HepG2 (cell line): Measurements from ENCODE around the gene DDX31. TPM values are rescaled to one million over a fixed set of nuclear protein-coding genes. Genes with fewer than 3 reads are reported as not detected.

Source experiments
- ATAC-seq: fragments of 200-7000 bp; cut with Tn5 transposase; 3 replicates; pipeline ENCODE4 v1.9.1; 2020; ENCODE audit warnings: mild to moderate bottlenecking, moderate library complexity
- BruUV-seq: library from RNA; stranded (reverse); fragments of 400-500 nt; replicated peaks from 2 replicates; lab custom pipeline; 2021; lab: Mats Ljungman, UMichigan
- CTCF ChIA-PET: fragments of 300-600 bp; formaldehyde crosslinking; extraction: SDS; loops from one replicate; lab custom pipeline; 2021; ENCODE audit warnings: low total read pairs, inconsistent platforms, low intra/inter-chr PET ratio; lab: Yijun Ruan, JAX
- POLR2A ChIA-PET: fragments of 350-600 bp; sonication (Branson Sonifier 250); formaldehyde crosslinking; loops from one replicate; lab custom pipeline; 2020; ENCODE audit warnings: antibody characterized with exemption, inconsistent platforms; lab: Yijun Ruan, JAX
- DNase-seq: peaks from one replicate; pipeline ENCODE4 v3.0.0-alpha.2; 2015; ENCODE audit warnings: low spot score
- FAIRE-seq: peaks from 3 replicates; lab custom pipeline; 2011; peaks lifted over from hg19 to GRCh38; lab: Jason Lieb, UNC
- H2AFZ ChIP-seq: one replicate; pipeline ENCODE4 v1.6.1; 2011; ENCODE audit warnings: low read length, inconsistent platforms
- H3K27ac ChIP-seq: fragments of 300-600 bp; 3 replicates; pipeline ENCODE4 v1.8.0; 2011; ENCODE audit warnings: mixed run types, mild to moderate bottlenecking, mixed read lengths, low read length, inconsistent platforms; ENCODE audit not compliant: insufficient read depth; ENCODE audit errors: extremely low read length
- H3K27me3 ChIP-seq, 2 experiments: fragments of 200-600 bp in 1 of 2; 2 replicates in 1 of 2; 3 replicates in 1 of 2; pipeline versions ENCODE4 v1.6.0 to v1.8.0; 2011; ENCODE audit warnings: low read length in 2 of 2, mild to moderate bottlenecking in 2 of 2, moderate library complexity in 2 of 2, inconsistent platforms in 1 of 2; ENCODE audit not compliant: insufficient read depth in 2 of 2, control insufficient read depth in 1 of 2
- H3K36me3 ChIP-seq, 2 experiments: fragments of 200-600 bp in 1 of 2; replicated peaks in 1 of 2; 2 replicates in 1 of 2; 3 replicates in 1 of 2; pipeline versions ENCODE4 v1.5.1 to v1.8.0; 2011; ENCODE audit warnings: low read length in 2 of 2, inconsistent platforms in 1 of 2; ENCODE audit not compliant: insufficient read depth in 2 of 2, control insufficient read depth in 1 of 2
- H3K4me1 ChIP-seq: 2 replicates; pipeline ENCODE4 v1.5.1; 2012; ENCODE audit warnings: low read length, inconsistent platforms; ENCODE audit not compliant: insufficient read depth
- H3K4me2 ChIP-seq: 2 replicates; pipeline ENCODE4 v1.6.0; 2011; ENCODE audit warnings: low read depth, low read length, inconsistent platforms
- H3K4me3 ChIP-seq, 3 experiments: fragments of 200-600 bp in 1 of 3; sonication (generic), shearing (Covaris generic) in 1 of 3; replicated peaks in 1 of 3; 2 replicates each; pipeline ENCODE4 v1.5.1; 2011 to 2016; ENCODE audit warnings: low read length in 3 of 3, inconsistent platforms in 2 of 3, low read depth in 2 of 3, mild to moderate bottlenecking in 2 of 3, control low read depth in 1 of 3, mixed read lengths in 1 of 3; ENCODE audit not compliant: insufficient read depth in 1 of 3
- H3K79me2 ChIP-seq: one replicate; pipeline ENCODE4 v1.6.1; 2011; ENCODE audit warnings: low read length, inconsistent platforms; ENCODE audit not compliant: insufficient read depth
- H3K9ac ChIP-seq: 2 replicates; pipeline ENCODE4 v1.6.0; 2011; ENCODE audit warnings: mild to moderate bottlenecking, low read depth, low read length, inconsistent platforms; ENCODE audit not compliant: insufficient read depth
- H3K9me3 ChIP-seq: 2 replicates; pipeline ENCODE4 v1.5.1; 2012; ENCODE audit warnings: mild to moderate bottlenecking, low read length
- H4K20me1 ChIP-seq: 2 replicates; pipeline ENCODE4 v1.6.0; 2011; ENCODE audit warnings: inconsistent platforms, mild to moderate bottlenecking, low read length, moderate library complexity; ENCODE audit not compliant: insufficient read depth
- HNF1B ChIP-seq: sonication (generic); formaldehyde crosslinking; IDR thresholded peaks from 2 replicates; pipeline ENCODE4 v1.5.1; 2020; ENCODE audit warnings: mild to moderate bottlenecking, moderate library complexity, missing genetic modification reagents
- NFE2L1 ChIP-seq: sonication (generic); formaldehyde crosslinking; IDR thresholded peaks from 2 replicates; pipeline ENCODE4 v1.4.0; 2020; ENCODE audit warnings: missing genetic modification reagents, mild to moderate bottlenecking, borderline replicate concordance
- PBX2 ChIP-seq: IDR thresholded peaks from 2 replicates; pipeline ENCODE4 v1.6.1; 2016; ENCODE audit warnings: control low read depth
- POLR2G ChIP-seq: fragments of 200-400 bp; formaldehyde crosslinking; IDR thresholded peaks from 2 replicates; pipeline ENCODE4 v1.6.1; 2018; ENCODE audit warnings: mild to moderate bottlenecking, low read depth, low read length, moderate library complexity
- PPARG ChIP-seq: conservative IDR thresholded peaks from 2 replicates; pipeline ENCODE4 v1.6.1; 2016; ENCODE audit warnings: missing biosample characterization, missing genetic modification reagents
- SKIL ChIP-seq: sonication (generic); formaldehyde crosslinking; IDR thresholded peaks from 2 replicates; pipeline ENCODE4 v1.8.0; 2022; ENCODE audit warnings: missing genetic modification reagents, mild to moderate bottlenecking, moderate library complexity, borderline replicate concordance
- ZMAT3 ChIP-seq: sonication (generic); formaldehyde crosslinking; conservative IDR thresholded peaks from 2 replicates; pipeline ENCODE4 v1.7.0; 2021; ENCODE audit warnings: missing genetic modification reagents
- ZNF207 ChIP-seq: fragments of 450-650 bp; IDR thresholded peaks from 2 replicates; pipeline ENCODE4 v1.6.1; 2016; ENCODE audit warnings: antibody characterized with exemption, borderline replicate concordance
- ZNF275 ChIP-seq: sonication (generic); formaldehyde crosslinking; IDR thresholded peaks from 2 replicates; pipeline ENCODE4 v1.8.0; 2022; ENCODE audit warnings: missing genetic modification reagents, mild to moderate bottlenecking, inconsistent platforms, borderline replicate concordance
- ZNF562 ChIP-seq: sonication (generic); formaldehyde crosslinking; IDR thresholded peaks from 2 replicates; pipeline ENCODE4 v1.8.0; 2022; ENCODE audit warnings: missing genetic modification reagents, borderline replicate concordance
- ZNF737 ChIP-seq: sonication (generic); formaldehyde crosslinking; IDR thresholded peaks from 2 replicates; pipeline ENCODE4 v1.5.0; 2020; ENCODE audit warnings: missing genetic modification reagents, mild to moderate bottlenecking, borderline replicate concordance
- ZNF784 ChIP-seq: sonication (generic); formaldehyde crosslinking; IDR thresholded peaks from 2 replicates; pipeline ENCODE4 v1.5.1; 2020; ENCODE audit warnings: missing genetic modification reagents, mild to moderate bottlenecking, borderline replicate concordance
- WGBS: methylation state at CpG from one replicate; pipeline ENCODE4 v1.1.6; 2017; ENCODE audit warnings: low lambda C conversion rate; 5-methylcytosine and 5-hydroxymethylcytosine counted together
- in situ Hi-C: cut with HindIII; loops from 2 replicates; pipeline ENCODE4 v1.10.0; 2017; ENCODE audit warnings: low pct_unique_long_range_greater_than_20kb; ENCODE audit not compliant: extremely low pct_ligation_motif_present
- intact Hi-C: fragments of 100-400 bp; cut with micrococcal nuclease; formaldehyde crosslinking; loops from one replicate; pipeline ENCODE4 v1.10.0; 2022; ENCODE audit not compliant: unreplicated experiment
- polyA plus RNA-seq, 8 experiments: library from polyadenylated mRNA; depleted of rRNA in 3 of 8; stranded (reverse) in 7 of 8; unstranded in 1 of 8; fragments of >200 nt; fragmentation: Illumina TruSeq in 4 of 8; extraction: Trizol in 4 of 8; gene quantifications; 2 replicates each; pipeline versions ENCODE4 v1.2.1 to v1.2.3, GENCODE V29; 2011 to 2016; ENCODE audit warnings: low read depth in 4 of 8, missing spikeins in 1 of 8, mixed read lengths in 1 of 8; ENCODE audit not compliant: insufficient read depth in 1 of 8
- total RNA-seq, 5 experiments: library from RNA; depleted of rRNA; stranded (reverse); fragments of >200 nt; fragmentation: Illumina TruSeq; extraction: Trizol; gene quantifications; 2 replicates each; pipeline ENCODE4 v1.2.3, GENCODE V29; 2016; ENCODE audit warnings: low read depth in 1 of 5

The DDX31 gene
- total and polyA plus RNA-seq, 2 of the 13 experiments (the other 11 are each of a cell fraction or from before 2014, with no cell fraction given): 11.4 to 16.3 TPM

- no peak for TF ChIP-seq SKIL (CRISPR knock-in tag)
- no peak for TF ChIP-seq ZNF275 (CRISPR knock-in tag)
- no peak for TF ChIP-seq NFE2L1 (CRISPR knock-in tag)
- no peak for TF ChIP-seq PPARG (CRISPR knock-in tag)
- no peak for TF ChIP-seq PBX2 (CRISPR knock-in tag)
- no peak for TF ChIP-seq ZNF562 (CRISPR knock-in tag)
- TF ChIP-seq ZNF207: no peak
These were observed 10.3 kb upstream of the DDX31 start (continued) for GRCh38 chr9:132679946-132680625.

- no peak overlapping the region for H3K9ac ChIP-seq
- no peaks in the 10 kb centered on the region for H3K27me3 ChIP-seq
- ATAC-seq (no peak), DNase-seq (no peak), FAIRE-seq (no peak)
- ChIA-PET CTCF (no interaction called here), POLR2A (no interaction called here)
- intact Hi-C loops (no loop called here), in situ Hi-C loops (no loop called here)
- H3K27ac ChIP-seq: no peak overlapping the region
- peaks cover 63% of the 10 kb centered on the region for H3K79me2 ChIP-seq
- H3K4me2 ChIP-seq: no peak overlapping the region
- peaks cover 14% of the 10 kb centered on the region for H3K4me1 ChIP-seq
- no TSS peak for BruUV-seq
- no peak for TF ChIP-seq ZNF784 (CRISPR knock-in tag)
- TF ChIP-seq ZMAT3 (CRISPR knock-in tag): no peak
- no peak for TF ChIP-seq POLR2G
- TF ChIP-seq HNF1B: no peak
- TF ChIP-seq ZNF737: no peak
- no peak overlapping the region for H3K4me3 ChIP-seq
- peaks cover 19 to 31% of the 10 kb centered on the region in 2 experiments for H3K36me3 ChIP-seq
- peaks cover 23% of the 10 kb centered on the region for H4K20me1 ChIP-seq
- 96% methylated on average over 8 of the region's 8 CpGs for WGBS
- H3K9me3 ChIP-seq: no peaks in the 10 kb centered on the region
- H2AFZ ChIP-seq: no peak overlapping the region
These were observed 8.2 kb upstream of the DDX31 start for GRCh38 chr9:132677976-132678375.
